IMR-90 (cell line): ENCODE data around the gene TNIP1. TPM values are rescaled to one million over a fixed set of nuclear protein-coding genes. Genes with fewer than 3 reads are reported as not detected.

Source experiments
- ATAC-seq: fragments of 200-7000 bp; cut with Tn5 transposase; 2 replicates; pipeline ENCODE4 v1.9.1; 2020; ENCODE audit warnings: low read depth, mild to moderate bottlenecking, moderate library complexity
- BruUV-seq: library from RNA; stranded (reverse); fragments of 400-500 nt; replicated peaks from 2 replicates; lab custom pipeline; 2021; lab: Mats Ljungman, UMichigan
- CTCF ChIA-PET: fragments of 300-600 bp; formaldehyde crosslinking; extraction: SDS; loops from one replicate; lab custom pipeline; 2021; ENCODE audit warnings: antibody characterized with exemption; lab: Yijun Ruan, JAX
- POLR2A ChIA-PET: fragments of 300-600 bp; sonication (Branson Sonifier 250); formaldehyde crosslinking; loops from one replicate; lab custom pipeline; 2022; ENCODE audit warnings: antibody characterized with exemption; ENCODE audit not compliant: unreplicated experiment; lab: Charles Lee
- DNase-seq: peaks from one replicate; pipeline ENCODE4 v3.0.0; 2013
- H2AFZ ChIP-seq: replicated peaks from 2 replicates; pipeline ENCODE3; 2013; ENCODE audit warnings: low read length, mild to moderate bottlenecking; ENCODE audit not compliant: poor library complexity
- H2AK5ac ChIP-seq: 2 replicates; pipeline ENCODE4 v1.6.1; 2013; ENCODE audit warnings: low read depth, low read length, inconsistent platforms
- H2AK9ac ChIP-seq: replicated peaks from 2 replicates; pipeline ENCODE3; 2013; ENCODE audit warnings: mild to moderate bottlenecking, low read depth, low read length, moderate library complexity; ENCODE audit not compliant: poor library complexity
- H2BK120ac ChIP-seq: 2 replicates; pipeline ENCODE4 v1.6.1; 2013; ENCODE audit warnings: low read depth, low read length, inconsistent platforms
- H2BK15ac ChIP-seq: 3 replicates; pipeline ENCODE4 v1.6.1; 2013; ENCODE audit warnings: low read depth, low read length, inconsistent platforms
- H2BK20ac ChIP-seq: 2 replicates; pipeline ENCODE4 v1.6.1; 2013; ENCODE audit warnings: low read depth, mild to moderate bottlenecking, inconsistent platforms, low read length, moderate library complexity
- H2BK5ac ChIP-seq: 2 replicates; pipeline ENCODE4 v1.6.1; 2013; ENCODE audit warnings: mild to moderate bottlenecking, low read depth, low read length, inconsistent platforms; ENCODE audit not compliant: poor library complexity, severe bottlenecking
- H3K14ac ChIP-seq: replicated peaks from 2 replicates; pipeline ENCODE4 v1.6.1; 2013; ENCODE audit warnings: low read depth, low read length, inconsistent platforms
- H3K18ac ChIP-seq: 2 replicates; pipeline ENCODE4 v1.6.1; 2013; ENCODE audit warnings: low read depth, low read length, control low read depth
- H3K23ac ChIP-seq: 2 replicates; pipeline ENCODE4 v1.6.1; 2013; ENCODE audit warnings: low read depth, low read length, inconsistent platforms
- H3K27ac ChIP-seq: 2 replicates; pipeline ENCODE4 v1.5.1; 2013; ENCODE audit warnings: mild to moderate bottlenecking, control low read depth, low read length; ENCODE audit not compliant: insufficient read depth
- H3K27me3 ChIP-seq: 2 replicates; pipeline ENCODE4 v1.6.1; 2013; ENCODE audit warnings: low read length; ENCODE audit not compliant: control insufficient read depth, insufficient read depth
- H3K36me3 ChIP-seq: 2 replicates; pipeline ENCODE4 v1.6.1; 2013; ENCODE audit warnings: low read length, mixed read lengths; ENCODE audit not compliant: control insufficient read depth, insufficient read depth
- H3K4ac ChIP-seq: 2 replicates; pipeline ENCODE4 v1.6.1; 2013; ENCODE audit warnings: low read depth, low read length, inconsistent platforms
- H3K4me1 ChIP-seq: 2 replicates; pipeline ENCODE4 v1.6.1; 2013; ENCODE audit warnings: low read length, mixed read lengths; ENCODE audit not compliant: control insufficient read depth, insufficient read depth
- H3K4me2 ChIP-seq: 2 replicates; pipeline ENCODE4 v1.6.1; 2013; ENCODE audit warnings: low read depth, mild to moderate bottlenecking, control low read depth, low read length, moderate library complexity
- H3K4me3 ChIP-seq: 2 replicates; pipeline ENCODE4 v1.5.1; 2013; ENCODE audit warnings: low read depth, mild to moderate bottlenecking, control low read depth, low read length, moderate library complexity; ENCODE audit not compliant: insufficient read depth
- H3K56ac ChIP-seq: 2 replicates; pipeline ENCODE4 v1.6.1; 2013; ENCODE audit warnings: low read length, inconsistent platforms; ENCODE audit not compliant: insufficient read depth; ENCODE audit errors: extremely low read depth
- H3K79me1 ChIP-seq, 2 experiments: 2 replicates each; pipeline ENCODE4 v1.6.1; 2013; ENCODE audit warnings: low read length in 2 of 2, inconsistent platforms in 1 of 2, low read depth in 1 of 2
- H3K9ac ChIP-seq: 2 replicates; pipeline ENCODE4 v1.6.1; 2013; ENCODE audit warnings: low read depth, low read length, control low read depth
- H3K9me1 ChIP-seq: 2 replicates; pipeline ENCODE4 v1.6.1; 2013; ENCODE audit warnings: low read length, inconsistent platforms; ENCODE audit not compliant: insufficient read depth
- H3K9me3 ChIP-seq: 2 replicates; pipeline ENCODE4 v1.6.1; 2013; ENCODE audit warnings: low read length; ENCODE audit not compliant: control insufficient read depth, insufficient read depth
- H4K20me1 ChIP-seq: 2 replicates; pipeline ENCODE4 v1.6.1; 2013; ENCODE audit warnings: low read length, inconsistent platforms; ENCODE audit not compliant: insufficient read depth
- H4K5ac ChIP-seq: 2 replicates; pipeline ENCODE4 v1.6.1; 2013; ENCODE audit warnings: mild to moderate bottlenecking, low read depth, low read length, control low read depth
- H4K8ac ChIP-seq, 2 experiments: 2 replicates each; pipeline ENCODE4 v1.6.1; 2013; ENCODE audit warnings: low read depth in 2 of 2, low read length in 2 of 2, control low read depth in 1 of 2, inconsistent platforms in 1 of 2
- H4K91ac ChIP-seq: 2 replicates; pipeline ENCODE4 v1.6.1; 2013; ENCODE audit warnings: low read depth, low read length, inconsistent platforms; ENCODE audit not compliant: insufficient read depth
- BHLHE40 ChIP-seq: fragments of 150-350 bp; IDR thresholded peaks from 2 replicates; pipeline ENCODE4 v1.6.1; 2016; ENCODE audit warnings: mild to moderate bottlenecking, low read depth, low read length
- ELK1 ChIP-seq: fragments of 150-350 bp; IDR thresholded peaks from 2 replicates; pipeline ENCODE4 v1.6.1; 2016; ENCODE audit warnings: low read depth, mild to moderate bottlenecking, low read length, moderate library complexity, borderline replicate concordance
- POLR2A ChIP-seq: IDR thresholded peaks from 2 replicates; pipeline ENCODE4 v1.6.1; 2012; ENCODE audit warnings: mild to moderate bottlenecking, low read depth, low read length
- RCOR1 ChIP-seq: IDR thresholded peaks from 2 replicates; pipeline ENCODE4 v1.6.1; 2012; ENCODE audit warnings: mild to moderate bottlenecking, low read length, improper control_type of control experiment; ENCODE audit not compliant: insufficient replicate concordance
- RFX5 ChIP-seq: IDR thresholded peaks from 2 replicates; pipeline ENCODE4 v1.8.0; 2012; ENCODE audit warnings: low read depth, mild to moderate bottlenecking, low read length, moderate library complexity
- SMC3 ChIP-seq: fragments of 150-350 bp; IDR thresholded peaks from 2 replicates; pipeline ENCODE4 v1.6.1; 2016; ENCODE audit warnings: low read depth, mild to moderate bottlenecking, antibody characterized with exemption, low read length, moderate library complexity
- USF2 ChIP-seq: fragments of 150-350 bp; IDR thresholded peaks from 2 replicates; pipeline ENCODE4 v1.6.1; 2017; ENCODE audit warnings: mild to moderate bottlenecking, antibody characterized with exemption, low read length, low read depth
- WGBS, 2 experiments: methylation state at CpG; one replicate each; pipeline versions ENCODE4 v1.1.5 to v1.1.7; 2013; ENCODE audit warnings: missing lambda C conversion rate in 2 of 2; ENCODE audit not compliant: insufficient read length in 1 of 2; ENCODE audit errors: extremely low coverage in 2 of 2; 5-methylcytosine and 5-hydroxymethylcytosine counted together
- dilution Hi-C: fragments of 300-500 bp; cut with HindIII; formaldehyde crosslinking; loops from one replicate; pipeline ENCODE4 v1.14.3; 2018; ENCODE audit warnings: low sequenced_read_pairs; ENCODE audit not compliant: unreplicated experiment
- in situ Hi-C: fragments of 300-500 bp; cut with MboI; formaldehyde crosslinking; loops from 3 replicates; pipeline ENCODE4 v1.14.3; 2019; ENCODE audit warnings: low sequenced_read_pairs, inconsistent platforms, mixed read lengths
- intact Hi-C: fragments of 100-400 bp; cut with micrococcal nuclease; formaldehyde crosslinking; loops from 2 replicates; pipeline ENCODE4 v1.10.0; 2022
- polyA plus RNA-seq, 3 experiments: library from polyadenylated mRNA; depleted of rRNA; stranded (reverse); fragments of >200 nt; gene quantifications; 2 replicates each; pipeline ENCODE4 v1.2.3, GENCODE V29; 2012; ENCODE audit warnings: low replicate concordance in 1 of 3
- total RNA-seq: library from RNA; depleted of rRNA; stranded (reverse); fragments of >200 nt; gene quantifications from 2 replicates; pipeline ENCODE4 v1.2.3, GENCODE V29; 2012

TNIP1 gene
- total and polyA plus RNA-seq, 2 of the 4 experiments (the other 2 are of a cell fraction): 63.8 to 92.8 TPM

GRCh38 chr5:151077419-151077818 lies 3.4 kb downstream of the TNIP1 start:
- WGBS, 2 experiments: 79% methylated on average over 7 of the region's 9 CpGs; no CpG with 5 or more reads in 1 of the 2 experiments
- TF ChIP-seq USF2: no peak
- no peak for TF ChIP-seq RCOR1
- no peak for TF ChIP-seq ELK1
- TF ChIP-seq BHLHE40: no peak
- no peak for TF ChIP-seq SMC3
- TF ChIP-seq POLR2A: no peak
- TF ChIP-seq RFX5: no peak

More at GRCh38 chr5:151077419-151077818, 3.4 kb downstream of the TNIP1 start:
- Histone ChIP-seq H3K23ac (no peak overlapping the region; the same call in 1 of the 2 replicates), H3K4me1 (peaks cover 23% of the 10 kb centered on the region), H4K5ac (no peak overlapping the region), H2AK5ac (peak overlapping the region; percentile 15; the same call in 1 of the 2 replicates), H2BK120ac (no peak overlapping the region), H3K79me1 (peaks cover 27 to 85% of the 10 kb centered on the region in 2 experiments), H3K4ac (no peak overlapping the region), H3K14ac (no peak overlapping the region; the same call in 1 of the 2 replicates), H2AK9ac (no peak overlapping the region), H2BK15ac (no peak overlapping the region), H3K9ac (no peak overlapping the region), H3K18ac (no peak overlapping the region), H3K9me1 (peaks cover 37% of the 10 kb centered on the region), H2AFZ (no peak overlapping the region), H3K27me3 (no peaks in the 10 kb centered on the region), H4K20me1 (peaks cover 51% of the 10 kb centered on the region), H3K9me3 (no peaks in the 10 kb centered on the region), H3K4me3 (no peak overlapping the region), H2BK20ac (no peak overlapping the region), H4K91ac (no peak overlapping the region), H3K27ac (no peak overlapping the region), H3K36me3 (peaks cover 8% of the 10 kb centered on the region), H2BK5ac (no peak overlapping the region), H4K8ac (no peak overlapping the region), H3K4me2 (no peak overlapping the region), H3K56ac (no peak overlapping the region)
- ChIA-PET CTCF (no interaction called here), POLR2A (no interaction called here)
- no peak for DNase-seq
- dilution Hi-C loops: no loop called here
- in situ Hi-C loops: no loop called here
- intact Hi-C loops: no loop called here
- BruUV-seq: no TSS peak
- no peak for ATAC-seq
